ENCODE results near the gene PDE9A.
"Not testable (repeated sequence)": the region's sequence is repeated elsewhere in the genome, so short reads cannot be mapped to it uniquely, and the experiment has no call there.

PDE9A gene

GRCh38 chr21:42798106-42798505 lies 144.7 kb downstream of the PDE9A start:
- no peak for FAIRE-seq
- TF ChIP-seq CTCF (IDR thresholded peaks at IDR 0.05; ENCODE audit: insufficient read depth, missing control alignments), result no peak
- DNase-seq (ENCODE audit: insufficient read length, low spot score), result no peak

GRCh38 chr21:42799516-42799915 lies 146.1 kb downstream of the PDE9A start:
- FAIRE-seq, result no peak
- no peak for DNase-seq (ENCODE audit: insufficient read length, low spot score)
- no peak for TF ChIP-seq CTCF (IDR thresholded peaks at IDR 0.05; ENCODE audit: insufficient read depth, missing control alignments)

- no peak for TF ChIP-seq CTCF (IDR thresholded peaks at IDR 0.05; ENCODE audit: insufficient read depth, missing control alignments)
- DNase-seq (ENCODE audit: insufficient read length, low spot score) (no peak), FAIRE-seq (no peak)
These were observed 146.5 kb downstream of the PDE9A start for GRCh38 chr21:42799948-42800347.

- DNase-seq (ENCODE audit: insufficient read length, low spot score); FAIRE-seq: not testable (repeated sequence)
These were observed 148.2 kb downstream of the PDE9A start for GRCh38 chr21:42801616-42802015.

- no peak for FAIRE-seq
- DNase-seq (ENCODE audit: insufficient read length, low spot score), result no peak
- TF ChIP-seq CTCF (IDR thresholded peaks at IDR 0.05; ENCODE audit: insufficient read depth, missing control alignments), result no peak
These were observed 153.2 kb downstream of the PDE9A start for GRCh38 chr21:42806509-42807140.

- DNase-seq (ENCODE audit: insufficient read length, low spot score); FAIRE-seq: not testable (repeated sequence)
These were observed 154.0 kb downstream of the PDE9A start for GRCh38 chr21:42807293-42807895.

- FAIRE-seq, result no peak
- DNase-seq (ENCODE audit: insufficient read length, low spot score), result no peak
- TF ChIP-seq CTCF (IDR thresholded peaks at IDR 0.05; ENCODE audit: insufficient read depth, missing control alignments), result no peak
These were observed 154.7 kb downstream of the PDE9A start for GRCh38 chr21:42807938-42808613.

GRCh38 chr21:42809171-42809570 lies 155.8 kb downstream of the PDE9A start:
- FAIRE-seq (no peak), DNase-seq (ENCODE audit: insufficient read length, low spot score) (no peak)
- TF ChIP-seq CTCF (IDR thresholded peaks at IDR 0.05; ENCODE audit: insufficient read depth, missing control alignments), result no peak

Measured in D721Med (cell line).